Mesodermal cell (in vitro differentiated cells): ENCODE data around the gene COL15A1.
"Not testable (repeated sequence)": the region's sequence is repeated elsewhere in the genome, so short reads cannot be mapped to it uniquely, and the experiment has no call there.

ENCODE experiments used
- H3K27ac ChIP-seq: 2 replicates; pipeline ENCODE4 v1.7.0; 2013; ENCODE audit warnings: mild to moderate bottlenecking, low read depth, low read length, moderate library complexity; ENCODE audit not compliant: severe bottlenecking
- H3K36me3 ChIP-seq: 2 replicates; pipeline ENCODE4 v1.7.1; 2013; ENCODE audit warnings: mild to moderate bottlenecking, low read length, moderate library complexity; ENCODE audit not compliant: control insufficient read depth, insufficient read depth
- H3K4me1 ChIP-seq: one replicate; pipeline ENCODE4 v1.7.1; 2013; ENCODE audit warnings: mild to moderate bottlenecking, low read length; ENCODE audit not compliant: insufficient read depth, control insufficient read depth, poor library complexity, severe bottlenecking
- H3K4me3 ChIP-seq: 2 replicates; pipeline ENCODE4 v1.7.0; 2013; ENCODE audit warnings: low read length, control low read depth, mild to moderate bottlenecking; ENCODE audit not compliant: insufficient read depth, poor library complexity, severe bottlenecking; ENCODE audit errors: extremely low read depth
- H3K9me3 ChIP-seq: 2 replicates; pipeline ENCODE4 v1.7.1; 2013; ENCODE audit warnings: mild to moderate bottlenecking, low read length, moderate library complexity; ENCODE audit not compliant: control insufficient read depth
- WGBS, 2 experiments: methylation state at CpG; one replicate each; pipeline ENCODE4 v1.1.5; 2013; ENCODE audit warnings: missing lambda C conversion rate in 2 of 2; ENCODE audit not compliant: insufficient coverage in 2 of 2; 5-methylcytosine and 5-hydroxymethylcytosine counted together

Gene COL15A1

DNA sequence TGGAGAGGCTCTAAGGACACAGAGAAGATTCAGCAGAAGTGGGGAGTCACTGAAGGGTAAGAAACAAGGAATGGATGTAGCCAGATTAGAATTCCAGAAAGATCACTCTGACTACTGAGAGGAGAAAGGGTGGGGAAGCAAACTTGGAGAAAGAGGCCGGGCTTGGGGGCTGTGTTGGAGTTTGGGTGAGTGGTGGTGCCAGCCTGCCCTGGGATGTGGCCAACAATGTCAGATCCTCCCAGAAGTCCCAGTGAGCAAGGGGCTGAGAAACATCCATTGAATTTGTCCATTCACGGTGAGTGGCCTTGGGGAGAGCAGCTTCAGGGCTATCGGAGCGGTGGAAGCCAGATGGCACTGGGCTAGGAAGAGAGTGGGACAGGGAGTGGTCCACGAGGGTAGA, 60.4 kb downstream of the COL15A1 start:
- Histone ChIP-seq H3K27ac (no peak overlapping the region), H3K9me3 (peaks cover 7% of the 10 kb centered on the region), H3K4me3 (no peak overlapping the region), H3K36me3 (no peaks in the 10 kb centered on the region), H3K4me1 (peaks cover 10% of the 10 kb centered on the region)
- 85 to 93% methylated on average over 5 of the region's 5 CpGs for WGBS, 2 experiments

DNA sequence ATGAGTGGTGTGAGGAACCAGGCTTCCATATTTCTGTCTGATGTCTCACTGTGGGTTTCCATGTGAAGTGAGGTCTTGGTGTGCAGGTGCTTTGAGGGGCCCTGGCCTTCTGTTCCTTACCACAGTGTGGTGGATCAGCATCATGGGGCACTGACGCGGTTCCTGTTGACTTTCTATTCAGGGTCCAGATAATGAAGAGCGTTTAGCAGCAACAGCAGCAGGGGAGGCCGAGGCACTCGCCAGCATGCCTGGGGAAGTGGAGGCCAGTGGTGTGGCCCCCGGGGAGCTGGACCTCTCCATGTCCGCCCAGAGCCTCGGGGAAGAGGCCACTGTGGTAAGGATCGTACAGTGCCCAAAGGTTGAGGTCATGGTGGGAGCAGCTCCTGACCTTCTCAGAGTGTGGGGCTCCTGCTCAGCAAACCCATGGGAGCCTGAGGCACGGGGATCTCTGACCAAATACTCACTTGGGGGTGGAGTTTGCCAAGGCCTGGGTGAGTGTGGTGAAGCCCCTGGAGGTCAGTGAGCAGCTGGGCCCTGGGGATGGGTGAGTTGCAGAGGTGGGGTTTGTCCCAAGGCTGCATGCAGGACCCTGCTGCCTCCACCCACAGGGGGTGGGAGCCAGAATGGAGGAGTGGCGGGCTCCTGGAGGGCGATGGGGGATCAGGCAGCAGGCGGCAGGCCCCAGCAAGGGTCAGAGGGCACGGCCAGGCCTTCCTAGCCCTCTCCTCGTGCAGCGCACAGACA, 61.2 kb downstream of the COL15A1 start:
- H3K9me3 ChIP-seq: peaks cover 9% of the 10 kb centered on the region
- WGBS, 2 experiments: 93 to 95% methylated on average over 12 to 15 of the region's 16 CpGs
- H3K4me3 ChIP-seq: no peak overlapping the region
- H3K27ac ChIP-seq: no peak overlapping the region
- H3K4me1 ChIP-seq: peaks cover 10% of the 10 kb centered on the region
- H3K36me3 ChIP-seq: no peaks in the 10 kb centered on the region

DNA sequence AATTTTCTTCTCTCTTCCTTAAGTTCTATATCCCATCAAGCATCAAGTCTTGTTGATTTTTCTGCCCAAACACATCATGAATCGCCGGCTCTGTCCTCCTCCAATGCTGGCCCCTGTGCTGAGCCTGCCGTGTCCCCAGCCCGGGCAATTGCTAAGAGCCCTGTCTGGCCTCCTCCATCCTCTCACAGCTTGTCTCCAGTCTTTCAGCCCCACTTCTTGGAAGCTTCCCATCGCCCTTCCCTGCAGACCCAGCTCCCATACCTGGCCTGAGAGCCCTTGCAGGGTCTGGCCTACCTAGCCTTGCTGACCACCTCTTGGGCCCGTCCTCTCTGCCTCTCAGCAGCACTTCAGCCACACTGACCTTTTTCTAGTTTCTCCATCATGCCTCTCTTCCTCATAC, 61.9 kb downstream of the COL15A1 start:
- no peak overlapping the region for H3K4me3 ChIP-seq
- H3K9me3 ChIP-seq: peaks cover 16% of the 10 kb centered on the region
- WGBS, 2 experiments: 92 to 93% methylated on average over 6 of the region's 6 CpGs
- peaks cover 10% of the 10 kb centered on the region for H3K4me1 ChIP-seq
- H3K36me3 ChIP-seq: no peaks in the 10 kb centered on the region
- no peak overlapping the region for H3K27ac ChIP-seq

DNA sequence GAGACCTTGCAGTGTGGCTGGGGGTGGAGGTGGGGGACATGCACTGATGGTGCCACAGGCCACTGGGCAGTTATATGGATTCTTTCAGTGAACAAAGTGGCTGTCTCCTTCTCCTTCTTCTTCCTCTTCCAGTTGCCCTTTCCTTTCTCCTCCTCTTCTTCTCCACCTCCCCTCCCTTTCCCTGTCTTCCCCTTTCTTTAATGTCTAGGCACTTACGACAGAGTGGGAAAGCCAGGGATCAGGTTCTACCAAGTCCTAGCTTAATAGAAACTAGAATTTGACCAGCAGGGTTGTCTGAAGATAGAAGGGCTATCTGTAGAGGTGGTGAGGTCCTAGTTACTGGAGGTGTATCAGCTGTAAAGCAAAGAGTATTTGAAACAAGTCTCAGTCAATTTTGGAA, 62.8 kb downstream of the COL15A1 start:
- H3K36me3 ChIP-seq: no peaks in the 10 kb centered on the region
- no peak overlapping the region for H3K4me3 ChIP-seq
- H3K27ac ChIP-seq: no peak overlapping the region
- peaks cover 20% of the 10 kb centered on the region for H3K9me3 ChIP-seq
- no CpG with 5 or more reads among the region's 1 CpG for WGBS, 2 experiments
- H3K4me1 ChIP-seq: peaks cover 7% of the 10 kb centered on the region

DNA sequence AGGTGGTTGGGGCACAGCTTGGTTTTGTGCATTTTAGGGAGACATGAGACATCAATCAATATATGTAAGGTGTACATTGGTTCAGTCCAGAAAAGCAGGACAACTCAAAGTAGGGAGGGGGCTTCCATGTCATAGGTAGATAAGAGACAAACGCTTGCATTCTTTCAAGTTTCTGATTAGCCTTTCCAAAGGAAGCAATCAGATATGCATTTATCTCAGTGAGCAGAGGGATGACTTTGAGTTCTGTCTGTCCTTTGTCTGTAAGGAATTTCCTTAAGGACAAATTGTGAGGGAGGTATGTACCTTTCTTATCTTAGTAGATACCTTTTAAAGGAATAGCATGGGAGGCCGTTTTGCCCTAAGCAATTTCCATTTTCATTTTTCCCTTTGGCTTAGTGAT, 63.3 kb downstream of the COL15A1 start:
- Histone ChIP-seq H3K4me1 (peaks cover 2% of the 10 kb centered on the region), H3K27ac (no peak overlapping the region), H3K36me3 (no peaks in the 10 kb centered on the region), H3K4me3 (no peak overlapping the region), H3K9me3 (peaks cover 22% of the 10 kb centered on the region)
- no CpG with 5 or more reads among the region's 2 CpGs for WGBS, 2 experiments

DNA sequence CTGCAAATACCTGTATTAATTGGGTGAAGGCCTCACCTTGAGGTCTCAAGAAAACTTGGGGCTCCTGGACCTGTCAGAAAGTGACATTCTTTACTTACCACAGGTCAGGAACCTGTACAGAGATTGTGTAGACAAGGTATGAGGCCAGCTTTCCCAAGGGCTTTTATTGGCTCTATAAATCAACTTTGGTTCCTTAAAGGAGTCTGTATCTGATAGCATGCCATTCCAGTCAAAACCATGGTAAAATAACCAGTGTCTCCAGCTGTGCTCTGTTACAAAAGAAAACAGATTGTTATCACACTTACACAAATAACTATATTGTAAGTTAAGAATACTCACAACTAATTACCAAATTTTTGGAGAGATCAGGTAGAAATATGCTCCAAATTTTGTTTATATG, 64.5 kb downstream of the COL15A1 start:
- Histone ChIP-seq H3K9me3 (peaks cover 32% of the 10 kb centered on the region), H3K27ac (no peak overlapping the region), H3K36me3 (no peaks in the 10 kb centered on the region), H3K4me1 (no peaks in the 10 kb centered on the region), H3K4me3 (no peak overlapping the region)

DNA sequence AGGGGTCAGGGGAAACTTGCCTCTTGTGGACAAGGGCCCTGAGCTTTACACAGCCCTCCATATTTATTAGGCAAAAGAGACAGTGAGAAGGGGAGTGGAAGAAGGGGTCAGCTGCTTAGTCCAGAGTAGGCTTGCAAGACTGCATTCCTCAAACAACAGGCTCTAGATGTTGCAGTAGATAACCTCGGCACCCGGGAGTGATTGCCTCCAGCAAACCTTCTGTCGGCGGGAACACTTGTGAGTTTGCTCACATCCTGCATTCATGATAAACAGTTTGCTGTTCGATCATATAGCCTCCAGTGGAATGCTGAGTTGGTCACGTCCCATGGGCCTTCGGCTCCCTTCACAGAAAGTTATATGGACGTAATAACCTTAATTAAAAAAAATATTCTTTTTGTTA, 66.7 kb downstream of the COL15A1 start:
- not testable (repeated sequence) for H3K4me3 ChIP-seq, H3K4me1 ChIP-seq, H3K27ac ChIP-seq, H3K36me3 ChIP-seq
- H3K9me3 ChIP-seq: peaks cover 40% of the 10 kb centered on the region
- WGBS, 2 experiments: 82 to 98% methylated on average over 5 to 7 of the region's 8 CpGs

DNA sequence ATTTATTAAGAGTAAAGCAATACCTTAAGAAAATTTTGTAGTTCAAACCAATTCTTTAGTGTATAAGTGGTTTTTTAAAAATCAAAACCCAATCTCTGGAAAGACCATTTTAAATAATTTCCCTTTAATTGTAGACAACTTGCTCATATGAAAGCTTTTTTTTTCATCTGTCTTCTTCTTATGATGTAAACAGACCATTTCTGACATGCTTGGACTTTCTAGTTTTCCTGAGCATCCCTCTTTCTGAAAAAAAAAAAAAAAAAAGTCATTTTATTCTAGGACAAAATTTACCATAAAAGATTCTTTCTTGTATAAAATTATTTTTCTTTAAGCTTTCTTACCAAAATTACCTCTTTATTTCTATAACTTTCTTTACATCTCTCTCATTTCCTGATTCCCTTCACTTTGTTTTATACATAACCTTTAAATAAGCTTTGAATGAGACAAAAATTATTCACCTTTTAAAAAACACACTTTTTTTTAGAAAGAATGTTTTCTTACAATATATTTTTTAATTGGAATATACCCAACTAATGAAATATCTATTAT, 67.5 kb downstream of the COL15A1 start:
- no peak overlapping the region for H3K4me3 ChIP-seq
- peaks cover 40% of the 10 kb centered on the region for H3K9me3 ChIP-seq
- H3K4me1 ChIP-seq: no peaks in the 10 kb centered on the region
- no peaks in the 10 kb centered on the region for H3K36me3 ChIP-seq
- no peak overlapping the region for H3K27ac ChIP-seq

DNA sequence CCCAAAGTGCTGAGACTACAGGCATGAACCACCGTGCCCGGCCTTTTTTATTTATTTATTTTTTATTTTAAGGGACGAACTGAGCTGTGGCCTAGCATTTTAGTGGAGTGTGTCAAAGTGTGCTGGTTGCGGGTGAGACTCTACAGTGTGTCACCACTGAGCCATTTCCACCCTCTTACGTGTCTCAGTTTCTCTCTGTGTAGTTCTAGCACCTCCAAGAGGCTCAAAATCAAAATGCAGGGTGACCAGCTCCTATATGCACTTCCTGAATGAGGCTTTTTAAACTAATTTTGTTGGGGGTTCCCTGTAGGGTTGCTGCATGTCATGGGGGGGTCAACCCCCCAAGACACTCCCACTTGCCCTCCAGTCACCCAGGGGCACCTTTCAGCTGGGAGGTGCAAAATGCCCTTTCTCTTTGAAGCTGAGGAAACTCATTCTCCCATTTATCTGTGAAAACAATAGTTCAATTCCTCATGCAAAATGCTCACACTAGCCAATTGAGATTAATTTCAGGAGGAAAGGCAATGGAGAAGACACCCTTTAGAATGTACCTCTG, 69.3 kb downstream of the COL15A1 start:
- Histone ChIP-seq H3K4me3 (no peak overlapping the region), H3K36me3 (no peaks in the 10 kb centered on the region), H3K27ac (no peak overlapping the region), H3K9me3 (peaks cover 36% of the 10 kb centered on the region), H3K4me1 (no peaks in the 10 kb centered on the region)
- 90% methylated on average over 2 of the region's 5 CpGs; no CpG with 5 or more reads in 1 of the 2 experiments for WGBS, 2 experiments

DNA sequence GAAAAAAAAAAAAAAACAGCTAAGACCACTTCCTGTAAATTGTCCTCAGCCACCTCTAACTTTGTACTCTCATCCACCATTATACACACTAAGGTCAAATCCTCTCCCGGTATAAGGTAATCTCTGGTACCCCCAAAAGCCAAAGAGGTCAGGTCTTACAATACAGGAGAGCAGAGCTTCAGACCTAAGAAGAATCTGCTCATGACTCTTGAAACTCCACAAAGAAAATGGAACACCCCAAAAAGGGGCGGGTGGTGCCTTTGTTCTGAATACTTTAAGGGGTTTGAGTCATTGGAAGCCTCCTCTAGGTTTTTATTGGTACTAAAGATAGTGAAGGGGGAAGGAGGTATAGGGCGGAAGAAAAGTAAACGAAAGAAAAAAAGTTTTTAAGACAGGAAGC, 69.8 kb downstream of the COL15A1 start:
- no peak overlapping the region for H3K27ac ChIP-seq
- no peaks in the 10 kb centered on the region for H3K4me1 ChIP-seq
- H3K36me3 ChIP-seq: no peaks in the 10 kb centered on the region
- H3K4me3 ChIP-seq: no peak overlapping the region
- H3K9me3 ChIP-seq: peaks cover 35% of the 10 kb centered on the region
- WGBS, 2 experiments: 90 to 95% methylated on average over 2 to 4 of the region's 4 CpGs

DNA sequence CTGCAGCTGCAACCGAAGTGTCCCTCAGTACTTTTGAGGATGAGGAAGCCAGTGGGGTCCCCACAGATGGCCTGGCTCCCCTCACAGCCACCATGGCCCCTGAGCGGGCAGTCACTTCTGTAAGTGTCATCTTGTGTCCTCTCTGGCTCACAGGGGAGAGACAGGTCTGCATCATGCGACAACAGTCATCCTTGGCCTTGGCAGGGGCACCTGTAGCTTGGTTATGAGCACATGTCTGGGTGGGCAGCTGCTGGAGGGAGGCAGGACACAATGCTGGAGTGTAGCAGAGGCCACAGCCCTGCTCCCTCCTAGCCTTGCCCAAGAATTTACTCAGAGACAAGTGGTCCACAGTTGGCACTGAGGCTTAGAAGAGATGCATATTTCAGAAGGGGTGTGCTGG, 71.7 kb downstream of the COL15A1 start:
- 93 to 100% methylated on average over 2 to 3 of the region's 3 CpGs for WGBS, 2 experiments

More for the DNA sequence above, 71.7 kb downstream of the COL15A1 start:
- Histone ChIP-seq H3K4me3 (no peak overlapping the region), H3K9me3 (peaks cover 25% of the 10 kb centered on the region), H3K27ac (no peak overlapping the region), H3K4me1 (no peaks in the 10 kb centered on the region), H3K36me3 (no peaks in the 10 kb centered on the region)
